Measurements from ENCODE around the gene CGRRF1. TPM values are rescaled to one million over a fixed set of nuclear protein-coding genes. Genes with fewer than 3 reads are reported as not detected.

Gene CGRRF1
- total and polyA plus RNA-seq, 9 of the 15 experiments (the other 6 are each of a cell fraction or from before 2014, with no cell fraction given), result 2.8 to 15.8 (median 4.6) TPM

DNA sequence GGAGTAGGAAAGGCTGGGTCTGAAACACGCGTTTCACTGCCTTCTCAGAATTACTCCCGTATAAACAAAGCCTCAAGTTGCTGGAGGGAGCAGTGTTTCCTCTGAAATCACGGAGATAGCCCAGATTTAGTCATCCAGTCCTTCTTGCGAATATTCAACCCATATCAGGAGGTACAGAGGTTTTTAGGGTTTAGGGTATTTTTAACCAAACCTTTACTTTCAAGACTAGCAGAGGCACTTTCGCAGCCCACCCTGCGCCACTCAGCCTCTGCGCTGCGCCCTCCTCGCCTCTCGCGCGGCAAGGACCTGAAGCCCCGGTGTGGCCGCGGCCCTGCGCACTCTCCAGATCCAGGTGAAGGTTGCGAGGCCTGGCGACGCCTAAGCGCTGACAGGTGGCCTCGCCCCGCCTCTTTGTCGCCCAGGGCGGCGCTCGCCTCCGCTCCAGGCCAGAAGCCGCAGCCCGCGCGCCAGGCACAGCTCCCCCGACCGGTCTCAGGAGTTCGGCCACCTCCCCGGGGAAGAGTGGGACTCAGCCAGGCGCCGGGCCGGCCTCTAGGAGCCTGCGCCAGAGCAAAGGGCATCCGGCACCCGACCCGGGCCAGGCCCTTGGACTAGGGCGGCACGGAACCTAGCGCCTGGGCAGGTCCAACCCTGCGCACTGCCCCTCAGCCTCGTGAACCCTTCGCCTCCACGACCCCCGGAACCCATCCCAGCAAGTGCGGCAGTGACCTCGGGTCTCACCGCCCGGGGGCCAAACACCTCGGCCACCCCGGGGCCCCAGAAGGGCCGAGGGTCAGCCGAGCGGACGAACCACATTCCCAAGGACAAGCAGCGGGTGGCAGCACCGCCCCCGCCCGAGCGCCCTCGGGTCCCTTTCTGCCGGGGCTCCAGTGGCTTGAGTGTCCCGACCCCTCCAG is 55.4 kb downstream of the CGRRF1 start (continued):
- TF ChIP-seq SMARCA5 (IDR thresholded peaks at IDR 0.05), result no peak
- TF ChIP-seq ZNF324 (CRISPR knock-in tag; IDR thresholded peaks at IDR 0.05), result no peak
- TF ChIP-seq HEY1 (CRISPR knock-in tag; IDR thresholded peaks at IDR 0.05; ENCODE audit: borderline replicate concordance), result no peak
- peak; percentile 44; the same call in 1 of the 2 replicates for TF ChIP-seq POLR2AphosphoS5 (IDR thresholded peaks at IDR 0.05; ENCODE audit: control insufficient read depth, insufficient read depth, low read depth, low read length)
- no peak for TF ChIP-seq CBX5 (IDR thresholded peaks at IDR 0.05; ENCODE audit: borderline replicate concordance, low read depth)
- no peak; the same call in 1 of the 2 replicates for TF ChIP-seq MAX (CRISPR knock-in tag; IDR thresholded peaks at IDR 0.05)
- TF ChIP-seq GATAD2A (IDR thresholded peaks at IDR 0.05), result no peak
- no peak for TF ChIP-seq GABPB1 (CRISPR knock-in tag; IDR thresholded peaks at IDR 0.05)
- TF ChIP-seq, protein P1, sequence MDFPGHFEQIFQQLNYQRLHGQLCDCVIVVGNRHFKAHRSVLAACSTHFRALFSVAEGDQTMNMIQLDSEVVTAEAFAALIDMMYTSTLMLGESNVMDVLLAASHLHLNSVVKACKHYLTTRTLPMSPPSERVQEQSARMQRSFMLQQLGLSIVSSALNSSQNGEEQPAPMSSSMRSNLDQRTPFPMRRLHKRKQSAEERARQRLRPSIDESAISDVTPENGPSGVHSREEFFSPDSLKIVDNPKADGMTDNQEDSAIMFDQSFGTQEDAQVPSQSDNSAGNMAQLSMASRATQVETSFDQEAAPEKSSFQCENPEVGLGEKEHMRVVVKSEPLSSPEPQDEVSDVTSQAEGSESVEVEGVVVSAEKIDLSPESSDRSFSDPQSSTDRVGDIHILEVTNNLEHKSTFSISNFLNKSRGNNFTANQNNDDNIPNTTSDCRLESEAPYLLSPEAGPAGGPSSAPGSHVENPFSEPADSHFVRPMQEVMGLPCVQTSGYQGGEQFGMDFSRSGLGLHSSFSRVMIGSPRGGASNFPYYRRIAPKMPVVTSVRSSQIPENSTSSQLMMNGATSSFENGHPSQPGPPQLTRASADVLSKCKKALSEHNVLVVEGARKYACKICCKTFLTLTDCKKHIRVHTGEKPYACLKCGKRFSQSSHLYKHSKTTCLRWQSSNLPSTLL (IDR thresholded peaks at IDR 0.05), result no peak
- TF ChIP-seq DDX20 (tag; IDR thresholded peaks at IDR 0.05; ENCODE audit: low read depth), result no peak
- TF ChIP-seq BRF2 (IDR thresholded peaks at IDR 0.05; ENCODE audit: borderline replicate concordance, insufficient read depth, insufficient read length), result no peak
- TF ChIP-seq KDM5B (IDR thresholded peaks at IDR 0.05; ENCODE audit: insufficient replicate concordance, low read depth, low read length), result no peak
- no peak for TF ChIP-seq MTF1 (CRISPR knock-in tag; IDR thresholded peaks at IDR 0.05; ENCODE audit: borderline replicate concordance)
- TF ChIP-seq, protein P2, sequence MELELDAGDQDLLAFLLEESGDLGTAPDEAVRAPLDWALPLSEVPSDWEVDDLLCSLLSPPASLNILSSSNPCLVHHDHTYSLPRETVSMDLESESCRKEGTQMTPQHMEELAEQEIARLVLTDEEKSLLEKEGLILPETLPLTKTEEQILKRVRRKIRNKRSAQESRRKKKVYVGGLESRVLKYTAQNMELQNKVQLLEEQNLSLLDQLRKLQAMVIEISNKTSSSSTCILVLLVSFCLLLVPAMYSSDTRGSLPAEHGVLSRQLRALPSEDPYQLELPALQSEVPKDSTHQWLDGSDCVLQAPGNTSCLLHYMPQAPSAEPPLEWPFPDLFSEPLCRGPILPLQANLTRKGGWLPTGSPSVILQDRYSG (tag; conservative IDR thresholded peaks at IDR 0.05; ENCODE audit: low read depth), result no peak
- TF ChIP-seq GABPA (tag; conservative IDR thresholded peaks at IDR 0.05; ENCODE audit: low read depth), result no peak
- no peak for TF ChIP-seq NBN (IDR thresholded peaks at IDR 0.05; ENCODE audit: low read depth)
- TF ChIP-seq YY1 (IDR thresholded peaks at IDR 0.05; ENCODE audit: borderline replicate concordance in 1 of 3, control insufficient read depth in 1 of 3, extremely low read depth in 1 of 3, insufficient read depth in 3 of 3, insufficient read length in 1 of 3, insufficient replicate concordance in 2 of 3, low read depth in 1 of 3, low read length in 2 of 3), result peak in 1 of 3 experiments; percentile 35
- peak; percentile 54; the same call in 1 of the 2 replicates for TF ChIP-seq TFAP4 (CRISPR knock-in tag; IDR thresholded peaks at IDR 0.05; ENCODE audit: borderline replicate concordance)

Measured in K562 (cell line).